HG03469 (cell line): ENCODE results near the gene ACE.

Experiments
- ATAC-seq: cut with Tn5 transposase; IDR thresholded peaks from one replicate; pipeline ENCODE4 v1.9.1; 2021; ENCODE audit warnings: mild to moderate bottlenecking, moderate library complexity, moderate number of reproducible peaks; ENCODE audit not compliant: unreplicated experiment

Gene ACE

DNA sequence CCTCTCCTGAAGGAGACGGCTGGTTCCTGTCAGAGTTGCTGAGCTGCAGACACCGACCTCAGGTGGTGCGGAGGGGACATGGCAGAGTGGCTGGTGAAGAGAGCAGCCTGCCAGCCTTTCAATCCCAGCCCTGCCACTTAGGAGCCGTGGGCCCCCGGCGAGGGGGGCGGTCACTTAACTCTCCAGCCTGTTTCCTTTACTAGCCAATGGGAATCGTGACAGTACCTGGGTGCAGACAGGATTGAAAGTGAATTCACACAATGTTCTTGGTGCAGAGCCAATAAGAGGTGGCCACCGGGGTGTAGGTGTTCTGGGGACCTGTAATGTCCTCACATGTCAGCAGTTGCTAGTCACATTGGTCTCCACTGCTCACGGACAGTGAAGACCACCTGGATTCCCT lies 13.5 kb downstream of the ACE start:
- no peak for ATAC-seq

DNA sequence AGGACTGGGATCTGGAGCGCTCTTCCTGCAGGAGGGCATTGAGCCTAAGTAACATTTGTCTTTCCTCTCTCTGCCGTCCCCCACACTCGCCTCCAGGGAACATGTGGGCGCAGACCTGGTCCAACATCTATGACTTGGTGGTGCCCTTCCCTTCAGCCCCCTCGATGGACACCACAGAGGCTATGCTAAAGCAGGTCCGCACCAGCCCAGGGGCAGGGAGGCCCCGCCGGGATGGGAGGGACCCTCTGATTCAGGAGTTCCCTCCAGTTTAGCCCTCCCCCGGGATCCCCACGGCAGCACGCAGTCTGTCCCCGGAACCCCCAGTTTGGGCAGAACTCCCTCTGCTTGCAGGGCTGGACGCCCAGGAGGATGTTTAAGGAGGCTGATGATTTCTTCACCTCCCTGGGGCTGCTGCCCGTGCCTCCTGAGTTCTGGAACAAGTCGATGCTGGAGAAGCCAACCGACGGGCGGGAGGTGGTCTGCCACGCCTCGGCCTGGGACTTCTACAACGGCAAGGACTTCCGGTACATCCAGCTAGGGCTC lies 14.1 kb downstream of the ACE start:
- no peak for ATAC-seq

DNA sequence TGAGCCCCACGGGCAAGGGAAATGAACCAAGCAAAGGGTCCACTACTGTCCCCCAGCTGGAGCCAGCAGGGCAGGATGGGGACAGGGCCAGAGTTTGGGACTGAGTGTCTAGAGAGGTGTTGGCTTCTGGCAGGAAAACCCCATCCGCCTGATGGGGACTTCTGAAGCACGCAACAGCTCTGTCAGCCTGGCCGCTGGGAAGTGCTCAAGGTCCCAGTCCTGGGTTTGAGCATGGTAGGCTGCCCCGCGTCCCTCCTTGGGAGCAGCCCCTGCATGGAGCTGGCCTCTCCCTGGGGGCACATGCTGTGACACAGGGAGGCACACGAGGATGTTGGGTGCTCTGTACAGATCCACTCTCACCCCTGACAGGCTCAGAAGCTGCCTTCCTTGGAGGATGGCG lies 14.6 kb downstream of the ACE start:
- no peak for ATAC-seq

DNA sequence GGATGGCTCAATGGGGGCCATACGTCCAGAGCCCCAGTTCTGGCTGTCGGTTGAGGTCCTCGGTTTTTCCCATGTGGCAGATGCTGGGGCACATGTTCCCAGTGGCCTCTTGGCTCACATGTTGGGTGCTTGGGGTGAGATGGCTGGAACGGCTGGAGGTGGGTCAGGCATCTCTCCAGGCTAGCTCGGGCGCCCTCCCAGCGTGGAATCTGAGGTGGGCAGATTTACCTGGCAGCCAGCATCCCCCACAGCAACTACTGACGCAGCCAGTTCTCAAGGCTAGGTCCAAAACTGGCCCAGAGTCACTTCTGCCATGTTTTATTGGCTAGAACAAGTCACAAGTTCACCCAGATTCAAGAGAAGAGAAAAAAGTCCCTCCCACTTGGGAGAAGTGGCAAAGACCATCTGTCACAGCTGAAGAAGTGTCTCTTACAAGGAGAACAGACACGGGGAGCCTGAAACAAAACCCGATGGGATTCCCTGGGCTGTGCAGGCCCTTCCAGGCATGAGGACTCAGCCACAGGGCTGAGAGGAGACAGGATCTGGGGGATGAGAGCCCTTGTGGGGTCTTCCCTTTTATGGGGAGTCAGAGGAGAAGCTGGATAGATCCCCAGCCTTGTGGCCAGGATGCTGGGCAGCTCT lies 15.2 kb downstream of the ACE start:
- ATAC-seq = no peak

DNA sequence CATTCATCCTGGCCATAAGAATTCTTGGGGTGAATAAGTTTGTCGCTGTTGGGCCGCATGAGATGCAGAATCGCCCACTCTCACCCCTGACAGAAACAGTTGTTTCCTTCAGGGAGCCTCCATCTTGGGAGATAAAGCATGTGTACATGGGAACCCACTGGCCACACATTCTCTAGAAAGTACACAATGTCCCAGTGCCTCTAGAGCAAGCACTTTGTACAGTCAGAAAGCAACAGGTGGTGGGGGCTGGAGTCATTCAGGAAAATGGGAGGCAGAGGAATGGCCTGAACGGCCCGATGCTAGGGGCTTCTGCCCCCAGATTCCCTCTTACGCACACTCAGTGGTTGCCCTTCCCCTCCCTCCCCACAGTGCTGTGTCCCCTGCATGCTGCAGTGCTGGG lies 16.1 kb downstream of the ACE start:
- no peak for ATAC-seq

DNA sequence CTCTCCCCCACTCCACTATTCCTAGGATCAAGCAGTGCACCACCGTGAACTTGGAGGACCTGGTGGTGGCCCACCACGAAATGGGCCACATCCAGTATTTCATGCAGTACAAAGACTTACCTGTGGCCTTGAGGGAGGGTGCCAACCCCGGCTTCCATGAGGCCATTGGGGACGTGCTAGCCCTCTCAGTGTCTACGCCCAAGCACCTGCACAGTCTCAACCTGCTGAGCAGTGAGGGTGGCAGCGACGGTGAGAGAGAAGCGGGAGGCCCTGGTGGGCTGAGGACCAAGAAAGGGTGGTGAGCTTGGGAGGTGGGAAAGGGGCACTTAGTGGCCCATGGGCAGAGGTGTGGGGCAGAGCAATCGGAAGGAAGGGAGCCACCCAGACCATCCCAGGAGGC lies 16.6 kb downstream of the ACE start:
- no peak for ATAC-seq

DNA sequence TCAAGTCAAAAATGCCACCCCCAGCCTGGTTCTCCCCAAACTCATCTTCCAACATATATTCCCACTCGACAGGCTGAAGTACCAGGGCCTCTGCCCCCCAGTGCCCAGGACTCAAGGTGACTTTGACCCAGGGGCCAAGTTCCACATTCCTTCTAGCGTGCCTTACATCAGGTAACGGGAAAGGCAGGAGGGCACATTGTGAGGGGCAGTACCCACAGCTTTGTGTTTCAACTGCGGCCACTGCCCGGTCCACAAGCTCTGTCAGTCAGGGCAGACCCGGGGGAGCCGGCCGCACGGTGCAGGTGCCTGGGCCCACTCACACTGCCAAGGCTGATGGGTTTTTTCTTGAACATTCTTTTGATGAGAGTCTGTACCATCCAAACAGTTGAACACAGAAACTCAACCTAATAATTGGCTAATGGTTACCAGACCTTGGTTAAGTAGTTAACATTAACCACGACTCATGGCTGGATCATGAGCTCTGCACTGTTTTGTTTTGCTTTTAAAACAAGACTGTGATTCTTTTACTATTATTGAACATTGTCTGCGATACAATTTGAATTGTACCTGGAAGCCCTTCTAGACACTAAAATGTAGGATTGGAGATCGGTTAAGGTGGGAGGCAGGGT lies 17.6 kb downstream of the ACE start:
- ATAC-seq = no peak

DNA sequence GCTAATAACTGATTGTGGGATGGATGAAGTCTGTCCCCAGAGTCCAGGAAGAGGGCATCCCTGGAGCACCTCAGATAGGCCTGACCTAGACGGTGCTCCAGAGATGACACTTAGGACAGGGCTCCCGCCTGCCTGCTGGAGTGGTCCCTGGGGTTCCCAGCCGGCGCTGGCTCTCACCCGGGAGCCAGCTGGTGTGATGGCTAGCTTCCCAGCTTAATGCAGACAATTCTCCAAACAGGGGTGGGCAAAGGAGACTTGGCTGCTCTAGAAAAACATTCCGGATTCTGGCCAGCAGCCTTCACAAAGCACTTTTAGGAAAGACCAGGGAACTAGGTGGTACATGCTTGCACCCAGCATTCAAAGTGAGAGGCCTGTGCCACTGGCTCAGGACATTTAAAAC lies 18.6 kb downstream of the ACE start:
- no peak for ATAC-seq

DNA sequence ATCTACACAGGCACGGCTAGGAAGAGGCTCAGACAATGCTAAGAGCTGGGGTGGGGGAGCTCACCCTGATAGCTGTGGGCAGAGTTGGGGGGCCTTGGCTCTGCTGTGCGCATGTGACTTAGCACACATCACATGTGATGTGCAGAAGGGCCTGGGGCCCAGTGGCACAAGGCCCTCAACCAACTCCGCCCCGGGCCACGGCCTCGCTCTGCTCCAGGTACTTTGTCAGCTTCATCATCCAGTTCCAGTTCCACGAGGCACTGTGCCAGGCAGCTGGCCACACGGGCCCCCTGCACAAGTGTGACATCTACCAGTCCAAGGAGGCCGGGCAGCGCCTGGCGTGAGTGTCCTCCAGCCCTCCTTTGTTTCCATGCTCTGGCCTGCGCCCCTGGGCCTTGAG lies 19.3 kb downstream of the ACE start:
- no peak for ATAC-seq

DNA sequence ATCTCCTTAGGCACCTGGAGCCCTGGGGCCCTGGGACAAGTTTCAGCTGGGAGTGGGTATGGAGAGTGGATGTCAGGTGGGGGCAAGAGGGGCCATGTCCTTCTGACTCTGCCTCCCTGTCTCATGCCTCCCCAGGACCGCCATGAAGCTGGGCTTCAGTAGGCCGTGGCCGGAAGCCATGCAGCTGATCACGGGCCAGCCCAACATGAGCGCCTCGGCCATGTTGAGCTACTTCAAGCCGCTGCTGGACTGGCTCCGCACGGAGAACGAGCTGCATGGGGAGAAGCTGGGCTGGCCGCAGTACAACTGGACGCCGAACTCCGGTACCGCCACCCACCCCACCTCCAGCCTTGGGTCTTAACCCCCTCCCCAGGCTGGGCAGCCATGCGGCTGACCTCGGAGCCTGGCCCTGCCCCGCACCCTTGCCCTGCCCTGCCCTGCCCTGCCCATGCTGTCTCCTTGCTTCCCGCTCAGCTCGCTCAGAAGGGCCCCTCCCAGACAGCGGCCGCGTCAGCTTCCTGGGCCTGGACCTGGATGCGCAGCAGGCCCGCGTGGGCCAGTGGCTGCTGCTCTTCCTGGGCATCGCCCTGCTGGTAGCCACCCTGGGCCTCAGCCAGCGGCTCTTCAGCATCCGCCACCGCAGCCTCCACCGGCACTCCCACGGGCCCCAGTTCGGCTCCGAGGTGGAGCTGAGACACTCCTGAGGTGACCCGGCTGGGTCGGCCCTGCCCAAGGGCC lies 20.0 kb downstream of the ACE start:
- ATAC-seq = no peak

DNA sequence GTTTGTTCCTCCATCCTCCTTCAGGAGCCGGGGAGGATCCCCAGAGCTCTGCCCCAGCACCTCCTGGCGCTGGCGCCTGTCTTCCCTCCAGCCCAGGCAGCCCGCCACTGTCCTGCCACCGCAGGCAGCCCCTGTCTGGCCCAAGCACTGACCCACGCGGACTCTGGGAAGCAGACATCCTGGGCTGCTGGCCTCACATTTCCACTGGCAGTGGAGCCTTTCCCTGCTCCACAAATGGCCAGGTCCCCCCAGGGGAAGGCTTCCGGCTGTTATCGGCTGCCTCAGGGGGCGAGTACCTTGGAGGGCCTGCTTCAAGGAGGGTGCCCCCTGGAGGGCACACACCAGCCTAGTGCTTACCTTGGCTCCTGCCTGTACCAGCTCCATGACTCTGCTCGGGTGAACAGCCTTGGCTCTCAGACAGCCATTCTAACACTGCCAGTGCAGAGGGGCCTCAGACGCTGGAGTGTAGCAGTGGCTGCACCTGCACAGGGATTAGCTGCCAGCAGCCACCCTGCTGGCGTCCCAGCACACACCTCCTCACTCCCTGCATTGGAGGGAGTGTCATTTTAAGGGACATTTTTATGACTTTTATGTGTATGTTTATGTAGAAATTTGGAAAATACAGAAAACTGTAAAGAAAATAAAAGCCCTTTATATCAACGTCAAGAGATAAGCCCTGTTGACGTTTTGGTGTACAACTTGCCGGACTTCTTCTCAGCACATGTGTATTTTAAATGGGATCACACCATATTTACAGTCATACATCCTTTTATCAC lies 21.0 kb downstream of the ACE start:
- no peak for ATAC-seq

DNA sequence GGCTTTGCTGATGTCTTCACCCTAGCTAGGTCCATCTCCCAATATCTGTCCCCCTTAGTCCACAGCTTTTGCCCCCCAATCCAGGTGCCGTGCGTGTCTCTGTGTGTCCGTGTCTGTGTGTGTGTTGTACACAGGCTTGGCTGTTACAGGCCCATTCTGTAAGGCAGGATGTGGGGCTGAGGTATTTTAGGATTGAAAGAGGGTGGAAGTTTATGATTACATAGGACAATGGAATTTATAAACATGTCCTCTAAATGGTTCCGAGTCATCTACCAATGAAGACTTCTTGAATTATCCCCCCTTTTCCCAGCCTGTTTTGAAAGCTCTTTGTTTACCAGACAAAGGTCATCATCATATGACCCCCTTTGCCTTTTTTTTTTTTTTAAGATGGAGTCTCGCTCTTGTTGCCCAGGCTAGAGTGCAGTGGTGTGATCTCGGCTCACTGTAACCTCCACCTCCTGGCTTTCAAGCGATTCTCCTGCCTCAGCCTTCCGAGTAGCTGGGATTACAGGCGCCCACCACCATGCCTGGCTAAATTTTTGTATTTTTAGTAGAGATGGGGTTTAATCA lies 21.9 kb downstream of the ACE start:
- no peak for ATAC-seq

DNA sequence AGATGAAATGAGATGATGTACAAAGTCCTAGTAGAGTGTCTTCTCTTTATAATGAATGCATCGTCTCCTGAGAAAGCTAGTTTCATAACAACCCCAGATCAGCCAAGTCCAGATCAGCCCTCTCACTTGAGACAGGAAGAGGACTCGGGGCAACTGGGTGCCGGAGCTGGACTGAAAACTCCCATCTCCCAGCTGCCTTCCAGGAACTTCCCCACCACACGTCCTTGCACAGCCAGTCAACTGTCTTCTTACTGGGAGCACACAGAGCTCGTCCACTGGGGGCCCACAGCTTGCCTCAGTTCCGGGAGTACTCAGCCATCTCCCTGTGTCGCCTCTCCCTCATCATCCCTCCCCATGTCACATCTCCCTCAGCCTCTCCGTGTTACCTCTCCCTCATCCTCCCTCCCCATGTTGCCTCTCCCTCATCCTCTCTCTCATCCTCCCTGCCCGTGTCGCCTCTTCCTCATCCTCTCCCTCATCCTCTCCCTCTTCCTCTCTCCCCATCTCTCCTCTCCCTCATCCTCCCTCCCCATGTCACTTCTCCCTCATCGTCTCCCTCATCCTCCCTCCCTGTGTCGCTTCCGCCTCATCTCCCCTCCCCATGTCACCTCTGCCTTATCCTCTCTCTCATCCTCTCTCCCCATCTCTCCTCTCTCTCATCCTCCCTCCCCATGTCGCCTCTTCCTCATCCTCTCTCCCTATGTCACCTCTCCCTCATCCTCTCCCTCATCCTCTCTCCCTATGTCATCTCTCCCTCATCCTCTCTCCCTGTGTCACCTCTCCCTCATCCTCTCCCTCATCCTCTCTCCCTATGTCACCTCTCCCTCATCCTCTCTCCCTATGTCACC lies 23.9 kb downstream of the ACE start:
- ATAC-seq = no peak

DNA sequence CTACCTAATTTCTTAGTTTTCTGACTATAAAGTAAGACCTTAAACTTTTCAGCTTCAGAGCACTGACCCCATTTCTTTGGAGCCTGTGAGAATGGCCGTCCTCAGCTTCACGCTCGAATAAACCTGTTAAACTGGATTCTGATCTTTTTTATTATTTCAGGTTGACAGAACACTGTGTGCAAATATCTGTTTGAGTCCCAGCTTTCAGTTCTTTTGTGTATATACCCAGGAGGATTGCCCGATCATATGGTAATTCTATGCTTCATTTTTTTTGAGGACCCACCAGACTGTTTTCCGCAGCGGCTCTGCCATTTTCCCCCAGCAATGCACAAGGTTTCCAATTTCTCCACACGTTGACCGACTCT lies 26.5 kb downstream of the ACE start:
- ATAC-seq = no peak

DNA sequence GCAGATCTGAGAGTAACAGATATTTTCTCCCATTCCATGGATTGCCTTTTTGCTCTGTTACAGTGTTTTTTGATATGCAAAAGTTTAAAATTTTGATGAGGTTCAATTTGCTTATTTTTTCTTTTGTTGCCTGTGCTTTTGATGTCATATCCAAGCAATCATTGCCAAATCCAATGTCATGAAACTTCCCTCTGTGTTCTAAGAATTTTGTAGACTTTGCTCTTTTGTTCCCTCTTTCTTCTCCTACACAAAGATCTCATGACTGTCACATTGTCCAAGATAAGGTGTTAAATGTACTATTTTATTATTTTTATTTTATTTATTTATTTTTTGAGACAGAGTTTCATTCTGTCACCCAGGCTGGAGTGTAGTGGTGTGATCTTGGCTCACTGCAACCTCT lies 27.4 kb downstream of the ACE start:
- ATAC-seq = no peak

DNA sequence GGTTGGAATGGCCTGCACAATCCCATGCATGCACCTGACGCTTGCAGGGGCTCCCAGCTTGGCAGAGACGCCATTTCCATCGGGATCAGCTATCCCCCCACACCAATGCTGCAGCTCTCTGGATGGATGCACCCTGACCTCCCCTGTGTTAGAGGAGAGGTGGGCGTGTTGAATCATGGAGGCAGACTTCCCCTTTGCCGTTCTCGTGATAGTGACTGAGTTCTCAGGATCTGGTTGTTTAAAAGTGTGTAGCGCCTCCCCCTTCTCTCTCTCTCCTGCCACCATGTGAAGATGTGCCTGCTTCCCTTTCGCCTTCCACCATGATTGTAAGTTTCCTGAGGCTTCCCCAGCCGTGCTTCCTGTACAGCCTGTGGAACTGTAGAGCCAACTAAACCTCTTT lies 28.5 kb downstream of the ACE start:
- no peak for ATAC-seq

DNA sequence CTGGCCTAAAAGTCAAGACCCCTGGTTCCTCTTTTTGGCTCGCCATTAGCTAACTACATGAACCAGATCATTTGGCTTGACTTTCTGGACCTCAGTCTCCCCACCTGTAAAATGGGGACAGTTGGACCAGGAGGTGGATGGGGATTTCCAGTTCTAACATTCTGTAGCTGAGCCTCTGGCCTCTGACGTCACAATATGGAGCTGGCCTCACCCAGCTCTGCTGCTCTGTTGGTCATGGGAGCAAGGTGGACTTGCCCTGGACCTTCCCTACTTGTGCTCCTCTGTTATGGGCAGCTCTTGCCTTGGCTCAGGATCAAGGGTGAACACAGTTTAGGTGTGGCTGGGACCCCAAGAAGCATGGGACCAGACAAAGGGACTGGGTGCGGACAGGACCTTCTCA lies 29.8 kb downstream of the ACE start:
- ATAC-seq = no peak

DNA sequence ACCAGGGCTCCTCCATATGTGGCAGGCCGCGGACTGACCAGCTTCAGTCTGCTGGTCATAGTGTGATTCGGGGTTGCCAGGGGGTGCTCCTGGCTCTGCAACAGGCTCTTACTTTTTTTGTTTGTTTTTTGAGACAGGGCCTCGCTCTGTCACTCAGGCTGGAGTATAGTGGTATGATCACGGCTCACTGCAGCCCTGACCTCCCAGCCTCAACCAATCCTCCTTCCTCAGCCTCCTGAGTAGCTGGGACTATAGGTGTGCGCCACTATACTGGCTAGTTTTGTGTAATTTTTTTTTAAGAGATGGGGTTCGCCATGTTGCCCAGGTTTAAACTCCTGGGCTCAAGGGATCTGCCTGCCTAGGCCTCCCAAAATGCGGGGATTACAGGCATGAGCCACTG lies 34.5 kb downstream of the ACE start:
- ATAC-seq = no peak

DNA sequence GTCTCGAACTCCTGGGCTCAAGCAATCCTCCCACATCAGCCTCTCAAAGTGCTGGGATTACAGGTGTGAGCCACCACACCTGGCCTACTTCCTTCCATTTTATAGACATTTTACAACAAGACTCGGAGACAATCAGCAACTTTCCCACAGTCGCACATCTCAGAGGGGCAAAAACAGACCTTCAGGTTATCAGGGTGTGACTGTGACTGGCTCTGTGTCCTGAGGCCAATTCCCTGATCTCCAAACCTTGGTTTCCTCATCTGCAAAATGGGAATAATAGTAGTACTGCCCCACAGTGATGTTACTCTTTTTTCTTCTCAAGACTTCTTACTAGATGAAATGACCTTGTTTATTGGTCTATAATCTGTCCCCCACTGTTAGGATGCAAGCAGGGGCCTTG lies 35.5 kb downstream of the ACE start:
- ATAC-seq = no peak
